GM21381 (cell line): ENCODE measurements around the gene SLC25A22.

ENCODE experiments used
- ATAC-seq: cut with Tn5 transposase; IDR thresholded peaks from one replicate; pipeline ENCODE4 v1.9.1; 2021; ENCODE audit warnings: mild to moderate bottlenecking, moderate library complexity; ENCODE audit not compliant: unreplicated experiment

Gene SLC25A22

GRCh38 chr11:804599-804964, 6.5 kb upstream of the SLC25A22 start:
- ATAC-seq: no peak

GRCh38 chr11:803770-804598, 5.9 kb upstream of the SLC25A22 start:
- no peak for ATAC-seq

- no peak for ATAC-seq
Observed at GRCh38 chr11:803467-803742, 5.3 kb upstream of the SLC25A22 start.

GRCh38 chr11:802693-803466, 4.8 kb upstream of the SLC25A22 start:
- ATAC-seq: no peak

- ATAC-seq: no peak
Observed at GRCh38 chr11:802018-802617, 4.0 kb upstream of the SLC25A22 start.

- no peak for ATAC-seq
Observed at GRCh38 chr11:801097-801780, 3.2 kb upstream of the SLC25A22 start.

- ATAC-seq: no peak
Observed at GRCh38 chr11:800473-800872, 2.4 kb upstream of the SLC25A22 start.

GRCh38 chr11:799641-800316, 1.7 kb upstream of the SLC25A22 start:
- no peak for ATAC-seq

- ATAC-seq: peak; percentile 34
Observed at GRCh38 chr11:797296-798092, 587 bp downstream of the SLC25A22 start.

GRCh38 chr11:796565-797295, 1.4 kb downstream of the SLC25A22 start:
- ATAC-seq: no peak

- ATAC-seq: peak; percentile 22
Observed at GRCh38 chr11:795634-796564, 2.2 kb downstream of the SLC25A22 start.

GRCh38 chr11:794766-795633, 3.1 kb downstream of the SLC25A22 start:
- no peak for ATAC-seq

GRCh38 chr11:794013-794765, 3.9 kb downstream of the SLC25A22 start:
- no peak for ATAC-seq

- ATAC-seq: no peak
Observed at GRCh38 chr11:793556-793955, 4.5 kb downstream of the SLC25A22 start.

GRCh38 chr11:792873-793272, 5.2 kb downstream of the SLC25A22 start:
- no peak for ATAC-seq

GRCh38 chr11:792535-792821, 5.6 kb downstream of the SLC25A22 start:
- ATAC-seq: no peak
